Hypothalamus (tissue), 51 donors: ENCODE data around the gene ARID1B.

ENCODE experiments used
- DNase-seq, 51 donors: peaks; one replicate each; lab custom pipeline; 2025; lab: John Stamatoyannopoulos, UW

ARID1B gene

DNA sequence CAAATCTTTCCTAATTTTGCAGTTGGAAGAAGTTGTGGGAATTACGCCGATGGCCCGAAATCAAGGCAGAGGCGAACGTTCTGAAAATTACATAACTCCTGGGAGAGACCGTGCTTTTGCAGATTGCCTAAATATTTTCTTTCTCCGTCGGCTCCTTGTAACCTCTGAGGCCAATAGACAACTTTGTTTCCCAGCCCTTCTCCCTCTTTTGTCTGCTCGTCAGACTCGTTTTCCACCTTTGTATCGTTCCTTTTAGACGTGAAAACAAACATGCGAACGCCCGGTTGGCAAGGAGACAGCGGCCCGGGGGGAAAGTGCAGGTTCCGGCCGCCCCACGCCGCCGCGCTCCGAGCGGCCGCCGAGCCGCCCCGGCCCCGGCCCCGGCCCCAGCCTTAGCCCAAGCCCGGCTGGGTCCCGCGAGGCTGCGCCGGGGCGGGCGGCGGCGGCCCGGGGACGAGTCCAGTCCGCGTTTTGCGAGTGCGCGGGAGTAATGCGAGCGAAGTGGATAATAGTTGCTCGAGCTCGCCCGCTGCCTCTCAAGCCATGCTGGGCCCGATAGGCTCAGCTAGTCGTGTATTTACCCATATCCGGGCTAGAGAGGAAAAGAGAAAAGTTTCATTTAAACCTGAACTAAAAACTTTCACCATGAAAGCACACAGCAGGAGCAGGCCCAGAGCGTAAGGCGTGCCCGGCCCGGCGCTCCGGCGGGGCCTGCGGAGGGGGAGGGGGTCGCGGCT is at the start of gene ARID1B:
Gene ARID1B, plus strand, starts transcription at position 539 of the 737 bp plus-strand sequence. CDS start 303 bp downstream, outside the sequence.
- peak in 47 of 51 donors; percentile 21 to 84 (median 64) for DNase-seq

DNA sequence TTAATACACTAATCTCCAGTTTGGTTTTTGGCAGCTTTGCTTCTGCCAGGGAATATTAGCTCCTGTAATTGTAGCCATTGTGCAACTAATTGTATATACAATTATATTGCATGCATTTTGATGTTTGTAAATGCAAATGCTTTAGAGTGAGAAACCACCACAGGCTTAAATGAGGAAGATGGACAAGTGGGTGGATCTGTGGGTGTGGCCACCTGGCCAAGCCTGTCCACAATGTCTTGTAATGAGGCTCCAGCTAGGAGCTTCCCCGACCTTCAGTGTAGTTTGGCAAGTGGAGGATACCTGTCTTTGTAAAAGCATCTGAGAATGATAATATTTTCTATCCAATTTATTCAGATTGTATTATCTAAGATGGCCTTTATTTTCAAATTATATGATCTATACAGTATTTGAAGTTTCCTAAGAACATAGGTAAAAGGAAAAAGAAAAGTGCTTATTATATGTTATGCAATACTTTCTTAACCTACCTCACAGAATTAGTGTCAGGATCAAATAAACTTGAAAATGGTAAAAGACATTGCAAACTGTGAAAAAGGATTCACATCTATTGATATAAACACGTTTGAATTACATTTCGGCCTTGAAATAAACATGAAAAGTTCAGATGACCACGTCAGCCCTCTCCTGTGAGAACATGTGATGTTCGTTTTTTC is 49.3 kb upstream of the ARID1B start:
- DNase-seq, result no peak

DNA sequence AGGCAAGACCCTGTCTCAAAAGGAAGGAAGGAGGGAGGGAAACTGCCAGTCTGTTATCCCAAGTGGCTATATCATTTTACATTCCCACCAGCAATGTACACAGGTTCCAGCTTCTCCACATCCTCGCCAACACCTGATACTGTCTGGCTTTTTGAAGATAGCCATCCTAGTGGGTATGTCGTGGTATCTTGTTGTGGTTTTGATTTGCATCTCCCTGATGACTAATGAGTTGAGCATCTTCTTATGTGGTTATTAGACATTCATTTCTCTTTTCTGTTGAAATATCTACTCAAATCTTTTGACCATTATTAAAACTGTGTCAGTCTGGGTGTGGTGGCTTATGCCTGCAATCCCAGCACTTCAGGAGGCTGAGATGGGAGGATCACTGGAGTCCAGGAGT is 47.9 kb upstream of the ARID1B start:
- DNase-seq, result no peak

DNA sequence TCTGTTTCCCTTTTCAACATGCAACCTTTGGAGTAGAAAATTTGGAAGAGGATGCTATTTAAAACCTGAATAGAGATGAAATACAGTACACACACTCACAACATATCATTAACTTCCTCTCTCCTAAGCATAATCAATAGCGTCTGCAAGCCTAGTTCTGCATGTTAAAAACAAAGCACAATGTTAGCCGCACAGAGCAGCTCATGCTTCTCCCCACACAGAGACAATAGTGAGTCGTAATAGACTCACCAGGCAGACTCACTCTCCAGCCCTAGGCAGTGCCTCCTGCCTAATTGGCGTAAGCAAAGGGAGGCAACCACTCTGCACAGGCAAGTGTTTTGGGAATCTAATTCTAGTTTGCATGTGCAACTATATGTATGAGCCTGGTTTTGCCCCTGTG is 45.8 kb upstream of the ARID1B start:
- no peak for DNase-seq

DNA sequence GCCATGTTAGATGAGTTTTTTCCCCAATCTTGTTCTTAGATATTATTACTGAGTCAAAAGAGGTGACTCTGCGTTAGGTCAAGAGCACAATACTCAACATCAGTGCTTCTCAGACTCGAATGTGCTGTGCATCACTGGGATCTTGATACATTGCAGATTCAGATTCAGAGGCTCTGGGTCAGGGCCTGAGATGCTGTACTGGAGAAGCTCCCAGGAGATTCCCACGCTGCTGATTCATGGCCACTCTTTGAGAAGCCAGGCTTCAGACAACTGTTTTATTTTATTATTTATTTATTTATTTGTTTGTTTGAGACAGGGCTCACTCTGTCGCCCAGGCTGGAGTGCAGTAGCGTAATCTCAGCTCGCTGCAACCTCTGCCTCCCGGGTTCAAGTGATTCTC is 41.4 kb upstream of the ARID1B start:
- no peak for DNase-seq

DNA sequence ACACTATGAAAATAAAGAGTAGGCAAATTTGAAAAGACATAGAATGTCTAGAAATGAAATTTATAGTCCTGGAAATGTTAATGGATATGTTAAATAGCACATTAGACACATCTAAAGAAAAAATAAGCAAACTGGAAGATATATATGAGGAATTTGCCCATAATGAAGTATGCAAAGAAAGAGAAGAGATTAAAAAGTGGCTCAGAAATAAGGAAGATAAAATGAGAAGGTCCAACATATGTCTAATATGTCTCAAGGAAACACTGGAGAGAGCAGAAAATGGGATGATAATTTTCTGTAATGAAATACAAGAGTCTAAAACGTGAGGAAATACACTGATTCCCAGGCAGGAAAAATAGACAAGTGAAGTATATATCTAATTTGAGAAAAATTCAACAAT is 36.6 kb upstream of the ARID1B start:
- DNase-seq, result no peak

DNA sequence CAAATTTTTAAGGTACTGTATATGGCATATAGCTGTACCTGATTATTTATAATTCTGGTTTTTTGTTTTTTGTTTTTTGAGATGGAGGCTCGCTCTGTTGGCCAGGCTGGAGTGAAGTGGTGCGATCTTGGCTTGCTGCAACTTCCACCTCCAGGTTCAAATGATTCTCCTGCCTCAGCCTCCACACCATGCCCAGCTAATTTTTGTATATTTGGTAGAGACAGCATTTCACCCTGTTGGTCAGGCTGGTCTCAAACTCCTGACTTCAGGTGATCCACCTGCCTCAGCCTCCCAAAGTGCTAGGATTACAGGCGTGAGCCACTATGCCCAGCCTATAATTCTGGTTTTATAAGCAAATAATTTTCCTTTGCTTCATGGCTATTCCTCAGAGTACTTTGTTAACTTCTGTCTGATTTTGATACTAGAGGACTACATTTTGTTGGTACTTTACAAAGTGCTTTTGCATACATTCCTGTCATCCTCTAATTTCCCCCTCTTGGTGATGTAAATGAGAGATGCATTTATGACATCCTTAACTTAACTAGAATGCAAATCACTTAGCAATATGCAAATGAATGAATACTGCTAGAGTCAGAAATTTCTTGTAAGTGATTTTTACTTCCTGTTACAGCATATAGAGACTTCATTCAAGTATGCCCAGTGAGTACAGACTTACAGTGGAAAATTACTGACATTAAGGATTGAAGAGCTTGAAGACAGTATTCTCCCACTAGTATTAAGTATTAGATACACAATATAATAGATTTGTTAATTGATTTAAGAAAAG is 35.7 kb upstream of the ARID1B start:
- no peak for DNase-seq

DNA sequence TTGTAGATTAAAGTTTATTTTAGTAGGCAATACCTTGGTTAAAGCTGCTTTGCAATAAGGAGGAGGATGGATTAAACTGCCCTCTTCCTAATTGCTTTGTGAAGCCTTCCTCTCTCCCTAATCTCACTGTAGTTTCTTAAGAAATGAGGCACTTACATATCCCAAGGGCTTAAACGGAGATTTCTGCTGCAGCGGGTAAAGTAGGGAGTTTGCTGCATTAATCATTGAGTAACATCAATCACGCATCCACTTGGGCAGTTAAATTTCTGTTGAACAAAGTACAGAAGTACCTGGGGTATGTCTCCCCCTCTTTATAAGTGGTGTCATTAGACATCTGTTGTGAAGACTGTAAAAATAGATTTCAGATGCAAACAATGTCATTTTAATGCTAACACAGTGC is 29.5 kb upstream of the ARID1B start:
- no peak for DNase-seq

DNA sequence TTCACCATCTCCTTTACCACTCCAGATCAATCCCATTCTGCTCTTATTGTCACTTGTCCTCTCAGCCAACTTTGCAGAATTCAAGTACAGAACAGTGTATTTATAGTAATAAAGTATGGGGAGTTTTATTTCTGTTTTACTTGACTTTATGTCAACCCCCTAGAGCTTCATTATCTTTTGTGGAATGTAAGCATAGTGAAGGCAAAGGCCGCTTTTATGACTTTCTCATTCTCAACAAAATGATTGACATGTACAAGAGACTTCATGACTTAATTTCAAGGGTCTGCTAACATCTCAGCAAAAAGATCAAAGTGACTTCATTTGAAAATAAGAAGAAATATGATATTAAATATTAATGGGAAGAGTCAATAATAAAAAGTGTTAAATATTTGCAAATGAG is 28.7 kb upstream of the ARID1B start:
- no peak for DNase-seq

DNA sequence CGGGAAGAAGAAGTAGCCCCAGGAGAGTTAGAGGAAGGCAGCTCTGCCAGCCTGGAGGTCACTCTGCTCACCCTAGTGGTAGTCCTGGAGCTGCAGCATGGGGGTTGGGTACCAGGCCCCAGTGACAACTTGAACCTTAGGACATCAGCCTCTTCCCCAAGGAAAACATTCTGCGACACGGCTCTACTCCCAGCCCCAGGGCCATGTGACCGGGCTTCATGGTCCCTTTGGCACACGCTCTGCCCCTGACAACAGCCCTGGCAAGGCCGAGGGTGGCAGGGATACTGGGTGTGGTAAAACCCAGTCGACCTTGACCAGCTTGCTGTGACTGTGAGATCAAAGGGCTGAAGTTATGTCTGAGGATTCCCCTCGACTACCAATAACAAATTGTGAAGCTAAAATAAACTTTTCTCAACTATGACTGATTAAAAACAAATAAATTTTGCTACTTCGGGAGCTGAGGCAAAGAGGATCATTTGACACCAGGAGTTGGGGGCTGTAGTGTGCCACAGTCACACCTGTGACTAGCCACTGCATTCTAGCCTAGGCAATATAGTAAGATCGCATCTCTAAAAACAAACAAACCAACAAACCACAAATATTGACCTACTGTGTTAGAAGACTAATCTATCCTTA is 24.4 kb upstream of the ARID1B start:
- DNase-seq, result peak in 1 of 51 donors; percentile 18

DNA sequence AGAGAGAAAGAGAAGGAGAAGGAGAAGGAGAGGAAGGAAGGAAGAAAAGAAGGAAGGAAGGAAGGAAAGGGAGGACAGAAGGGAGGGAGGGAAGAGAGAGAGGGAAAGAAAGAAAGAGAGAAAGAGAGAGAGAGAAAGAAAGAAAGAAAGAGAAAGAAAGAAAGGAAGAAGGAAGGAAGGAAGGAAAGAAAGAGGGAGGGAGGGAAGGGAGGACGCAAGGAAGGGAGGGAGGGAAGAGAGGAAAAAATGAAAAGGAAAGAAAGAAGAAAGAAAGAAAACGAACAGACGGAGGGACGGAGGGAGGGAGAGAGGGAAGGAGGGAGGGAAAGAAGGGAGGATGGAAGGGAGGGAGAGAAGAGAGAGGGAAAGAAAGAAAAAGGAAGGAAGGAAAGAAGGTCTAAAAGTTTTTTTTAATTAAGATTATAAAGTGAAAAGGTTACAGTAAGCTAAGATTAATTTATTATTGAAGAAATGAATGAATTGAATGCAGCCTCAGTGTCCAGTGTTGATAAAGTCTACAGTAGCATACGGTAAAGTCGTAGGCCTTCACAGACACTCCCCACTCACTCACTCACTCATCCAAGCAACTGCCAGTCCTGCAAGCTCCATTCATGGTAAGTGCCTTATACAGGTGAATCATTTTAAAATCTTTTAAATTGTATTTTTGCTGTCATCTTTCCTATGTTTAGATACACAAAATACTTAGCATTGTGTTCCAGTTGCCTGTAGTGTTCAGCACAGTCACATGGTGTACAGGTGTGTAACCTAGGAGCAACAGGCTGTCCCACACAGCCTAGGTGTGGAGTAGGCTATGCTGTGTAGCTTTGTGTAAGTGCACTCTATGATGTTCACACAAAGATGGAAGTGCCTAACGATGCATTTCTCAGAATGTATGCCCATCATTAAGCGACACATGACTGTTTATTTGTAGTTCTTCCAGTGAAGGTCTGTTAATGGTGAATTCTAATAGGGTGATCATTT is 20.3 kb upstream of the ARID1B start:
- DNase-seq, result no peak

DNA sequence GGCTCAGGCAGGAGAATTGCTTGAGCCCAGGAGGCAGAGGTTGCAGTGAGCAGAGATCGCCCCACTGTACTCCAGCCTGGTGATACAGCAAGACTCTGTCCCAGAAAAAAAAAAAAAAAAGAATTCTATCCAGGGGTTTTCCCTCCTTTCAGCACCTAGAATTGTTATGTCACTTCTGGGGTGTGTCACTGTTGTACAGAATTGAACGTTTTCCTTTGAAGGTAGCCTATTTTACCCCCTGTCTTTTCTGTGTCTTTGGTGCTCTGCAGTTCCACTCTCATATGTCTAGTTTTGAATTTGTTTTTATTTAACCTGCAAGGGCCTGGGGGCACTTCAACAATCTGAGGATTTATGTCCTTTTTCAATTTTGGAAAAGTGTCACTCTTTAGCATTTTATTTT is 19.3 kb upstream of the ARID1B start:
- DNase-seq, result no peak

DNA sequence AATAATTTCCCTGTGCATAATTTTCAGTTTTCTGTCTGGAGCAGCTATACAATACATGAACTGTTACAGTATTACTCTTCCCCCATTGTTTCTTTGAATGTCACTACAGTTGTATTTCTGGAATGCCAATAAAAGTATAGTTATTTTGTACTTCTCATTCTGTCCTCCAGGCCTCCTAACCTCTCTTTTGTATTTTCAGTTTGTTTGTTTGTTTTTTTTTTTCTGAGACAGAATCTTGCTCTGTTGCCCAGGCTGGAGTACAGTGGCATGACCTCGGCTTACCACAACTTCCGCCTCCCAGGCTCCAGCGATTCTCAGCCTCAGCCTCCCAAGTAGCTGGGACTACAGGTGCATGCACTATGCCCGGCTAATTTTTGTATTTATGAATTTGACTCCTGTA is 16.8 kb upstream of the ARID1B start:
- DNase-seq, result no peak

DNA sequence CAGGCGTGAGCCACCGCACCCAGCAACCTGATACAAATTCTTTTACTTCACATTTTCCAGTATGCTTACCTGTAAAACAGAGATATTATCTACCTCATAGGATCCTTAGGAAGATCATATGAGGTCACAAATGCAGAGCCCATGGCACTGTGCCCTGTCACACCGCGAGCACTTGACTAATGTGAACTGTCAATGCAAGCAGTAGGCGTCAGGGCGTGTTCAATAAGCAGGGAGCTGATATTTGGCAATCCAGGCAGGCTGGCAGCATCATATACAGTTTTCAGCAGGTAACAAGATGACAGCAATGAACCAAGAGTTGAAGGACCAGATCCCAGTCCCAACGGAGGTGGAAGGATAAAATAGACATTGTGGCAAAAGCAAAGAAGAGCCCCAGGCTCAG is 14.6 kb upstream of the ARID1B start:
- no peak for DNase-seq

DNA sequence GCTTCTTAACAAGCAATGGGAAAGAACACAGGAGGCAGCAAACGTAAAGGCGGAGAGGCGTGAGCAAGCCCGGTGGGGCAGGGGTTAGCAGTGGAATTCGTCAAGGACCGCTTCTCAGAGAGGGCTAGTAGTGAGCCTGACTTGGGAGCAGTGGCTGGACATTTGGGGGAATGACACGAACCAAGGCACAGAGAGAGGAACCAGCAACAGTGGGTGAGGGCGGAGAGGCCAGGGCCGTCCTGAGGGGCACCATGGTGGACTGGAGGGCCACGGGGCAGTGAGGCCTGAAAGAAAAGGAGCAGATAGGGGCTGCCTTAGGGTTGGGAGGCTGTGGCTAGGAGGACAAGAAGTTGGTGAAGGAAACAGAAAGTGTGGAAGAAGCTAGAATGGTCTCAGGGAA is 12.1 kb upstream of the ARID1B start:
- DNase-seq, result no peak

DNA sequence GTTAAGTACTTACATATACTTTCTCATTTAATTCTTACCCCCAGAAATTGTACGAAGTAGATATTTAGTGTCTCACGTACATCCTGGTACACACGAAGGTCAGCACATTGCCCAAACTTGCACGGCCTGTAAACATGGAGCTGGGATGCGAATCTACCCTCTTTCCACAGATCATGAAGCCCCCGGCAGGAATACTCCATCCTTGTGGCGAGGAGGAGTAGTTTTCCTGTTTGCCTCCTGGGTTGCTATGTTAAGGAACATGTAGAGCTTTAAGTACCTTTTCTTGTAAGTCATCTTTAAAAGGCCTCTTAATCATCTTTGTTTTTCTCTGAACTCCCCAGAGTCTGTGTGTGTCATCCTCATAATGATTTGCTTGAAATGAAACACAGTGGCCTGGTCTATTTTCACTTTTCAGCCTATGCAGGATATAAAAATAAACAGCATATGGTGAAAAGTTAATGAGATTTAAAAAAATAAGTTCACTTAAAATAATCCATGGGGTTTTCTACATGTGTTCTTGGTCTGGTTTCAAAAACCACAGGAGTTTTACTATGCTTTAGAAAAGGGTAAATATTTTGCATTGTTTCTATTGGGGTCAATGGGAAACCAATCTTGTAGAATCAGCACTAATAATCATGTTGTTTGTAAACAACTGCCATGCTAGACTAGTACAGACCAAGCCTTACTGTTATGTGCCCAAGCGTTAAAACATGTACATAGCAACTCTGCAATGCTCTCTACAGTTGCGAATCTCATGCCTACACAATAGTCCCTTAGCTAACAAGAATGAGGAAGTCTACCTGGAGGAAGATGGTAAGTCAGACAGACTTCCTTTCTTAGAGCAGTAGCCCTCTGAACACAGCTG is 9.3 kb upstream of the ARID1B start:
- DNase-seq, result no peak

DNA sequence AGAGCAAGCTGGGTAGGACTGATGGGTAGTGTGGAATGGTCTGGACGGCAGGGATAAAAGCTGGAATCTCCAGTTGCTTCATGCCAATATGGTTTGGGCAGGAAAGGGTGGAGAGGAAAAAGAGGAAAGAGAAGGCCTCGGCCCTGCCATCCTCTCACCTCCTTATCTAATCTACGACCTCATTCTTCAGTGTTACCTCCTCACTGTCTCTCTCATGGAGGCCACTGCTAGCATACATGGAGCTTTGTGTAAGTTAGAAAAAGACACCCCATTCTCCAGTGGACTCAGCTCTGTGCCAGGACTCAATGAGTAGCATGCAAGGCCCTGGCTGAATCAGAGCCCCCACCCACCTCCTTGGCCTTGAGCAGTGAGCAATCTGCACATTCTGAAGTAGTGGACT is 6.1 kb upstream of the ARID1B start:
- DNase-seq, result no peak

DNA sequence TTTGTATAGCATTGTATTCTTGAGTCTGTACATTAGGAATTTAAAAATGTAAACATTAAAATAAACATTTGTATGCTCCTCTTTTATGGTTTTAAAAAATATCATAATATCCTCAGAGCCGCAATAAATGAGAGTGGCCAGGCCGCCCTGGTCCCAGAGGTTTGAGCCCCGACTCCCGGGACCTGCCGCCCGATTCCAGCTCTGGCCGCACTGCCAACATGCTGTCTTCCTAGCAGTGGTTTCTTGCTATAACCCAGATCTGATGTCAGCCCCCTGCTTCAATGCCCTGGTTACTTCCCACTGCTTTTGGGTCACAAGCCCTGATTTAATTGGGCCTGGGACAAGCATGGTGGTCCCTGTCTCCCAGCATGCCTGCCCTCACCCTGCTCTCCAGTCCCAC is 5.4 kb upstream of the ARID1B start:
- DNase-seq, result no peak

DNA sequence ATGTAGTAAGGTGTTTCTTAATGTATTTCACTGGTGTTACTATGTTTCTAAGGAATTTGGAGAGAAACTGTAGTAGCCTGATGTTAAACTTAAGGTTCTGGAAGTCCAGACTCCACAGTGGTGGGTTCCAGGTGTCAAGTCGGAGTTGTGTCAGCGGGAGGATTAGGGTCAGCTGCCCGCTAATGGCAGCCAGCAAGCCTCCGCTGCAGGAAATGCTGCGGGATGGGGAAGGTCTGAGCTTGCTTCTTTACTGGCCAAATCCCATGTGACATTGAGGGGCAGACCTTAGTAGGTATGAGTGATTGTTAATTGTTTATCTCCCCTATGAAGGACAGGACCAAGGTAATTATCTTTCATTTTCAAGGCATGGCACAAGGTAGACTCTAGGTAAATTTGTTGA is 3.7 kb upstream of the ARID1B start:
- DNase-seq, result no peak
